NCI-H2107 (cell line): ENCODE data around the gene GPR107.

Experiments used
- DNase-seq: peaks from one replicate; lab custom pipeline; 2025; lab: John Stamatoyannopoulos, UW

GPR107 gene

GRCh38 chr9:130137081-130137640 lies 83.5 kb downstream of the GPR107 start:
- DNase-seq = no peak

DNA sequence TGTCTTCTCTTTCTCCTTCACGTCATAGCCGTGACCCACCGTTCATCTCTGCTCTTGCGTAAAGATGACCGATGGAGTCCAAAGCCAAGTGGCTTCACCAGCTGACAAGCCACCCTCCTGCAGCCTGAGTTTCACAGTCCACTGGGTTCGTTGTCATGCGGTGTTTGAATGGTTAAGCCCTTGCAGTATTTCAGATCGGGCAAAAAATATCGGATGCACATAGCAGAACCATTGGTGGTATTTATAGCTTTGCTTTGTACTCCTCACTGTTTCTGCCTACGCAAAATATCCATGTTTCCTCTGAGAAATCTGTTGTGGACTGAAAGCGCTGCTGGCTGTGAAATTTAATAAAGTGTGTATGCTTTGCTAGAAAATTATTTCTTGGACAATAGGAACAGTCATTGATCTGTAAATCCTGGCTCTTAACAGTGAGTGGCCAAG lies 84.0 kb downstream of the GPR107 start:
- no peak for DNase-seq

DNA sequence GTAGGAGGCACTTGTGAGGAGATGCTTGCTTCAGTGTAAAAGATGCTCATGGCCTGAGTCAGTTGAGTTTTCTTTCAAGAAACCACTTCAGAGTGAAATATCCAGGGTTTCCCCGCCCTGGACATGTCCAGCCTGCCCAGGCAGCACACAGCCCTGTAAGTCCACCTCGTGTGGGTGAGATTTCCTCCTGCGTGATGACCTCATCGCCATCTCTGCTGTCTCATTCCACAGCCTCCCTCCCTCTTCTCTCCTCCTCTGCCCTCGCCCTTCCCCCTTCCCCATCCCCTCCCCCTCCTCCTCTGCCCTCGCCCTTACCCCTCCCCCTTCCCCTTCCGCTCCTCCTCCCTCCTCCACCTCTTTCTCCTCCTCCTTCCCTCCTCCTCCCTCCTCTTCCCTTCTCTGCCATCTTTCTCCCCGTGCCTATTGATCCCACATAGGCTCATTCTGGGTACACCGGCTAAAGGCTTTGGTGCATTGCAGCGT lies 84.5 kb downstream of the GPR107 start:
- no peak for DNase-seq

DNA sequence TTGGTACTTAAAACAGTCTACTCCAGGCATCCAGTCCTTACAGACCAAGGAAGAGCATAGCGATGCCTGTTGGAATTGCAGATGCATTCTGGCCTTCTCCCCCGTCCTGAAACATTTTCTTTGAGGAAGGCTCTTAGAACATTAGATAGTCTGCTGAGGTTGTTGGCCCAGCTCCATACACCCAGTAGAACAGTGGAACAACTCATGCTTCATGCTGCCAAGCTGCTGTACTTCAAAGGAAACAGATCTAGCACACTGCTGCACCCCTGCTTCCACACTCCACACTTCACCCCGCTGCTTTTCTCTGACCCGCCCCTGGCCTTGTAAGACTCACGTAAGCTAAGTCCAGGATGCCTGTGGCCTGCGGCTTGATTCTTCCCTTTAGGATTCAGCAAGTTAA lies 85.1 kb downstream of the GPR107 start:
- no peak for DNase-seq

- peak; percentile 31 for DNase-seq
Observed at GRCh38 chr9:130139251-130139650, 85.5 kb downstream of the GPR107 start.

DNA sequence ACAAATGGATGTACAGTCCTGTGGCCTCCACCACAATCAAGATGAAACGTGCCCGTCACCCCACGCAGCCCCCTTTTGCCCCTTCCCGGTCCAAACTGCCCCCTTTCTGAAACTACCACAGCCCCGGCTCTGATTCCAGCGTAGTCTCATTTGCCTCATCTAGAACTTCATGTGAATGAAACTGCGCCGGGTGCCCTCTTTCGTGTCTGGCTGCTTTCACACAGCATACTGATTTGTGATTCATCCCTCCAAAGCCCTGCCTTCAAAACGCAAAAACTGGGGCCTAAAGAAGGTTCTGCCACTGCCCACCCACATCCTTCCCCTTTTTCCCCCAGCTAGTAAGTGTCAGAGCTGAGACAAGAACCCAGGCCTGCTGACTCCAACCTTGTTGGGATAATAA lies 87.0 kb downstream of the GPR107 start:
- DNase-seq = no peak

DNA sequence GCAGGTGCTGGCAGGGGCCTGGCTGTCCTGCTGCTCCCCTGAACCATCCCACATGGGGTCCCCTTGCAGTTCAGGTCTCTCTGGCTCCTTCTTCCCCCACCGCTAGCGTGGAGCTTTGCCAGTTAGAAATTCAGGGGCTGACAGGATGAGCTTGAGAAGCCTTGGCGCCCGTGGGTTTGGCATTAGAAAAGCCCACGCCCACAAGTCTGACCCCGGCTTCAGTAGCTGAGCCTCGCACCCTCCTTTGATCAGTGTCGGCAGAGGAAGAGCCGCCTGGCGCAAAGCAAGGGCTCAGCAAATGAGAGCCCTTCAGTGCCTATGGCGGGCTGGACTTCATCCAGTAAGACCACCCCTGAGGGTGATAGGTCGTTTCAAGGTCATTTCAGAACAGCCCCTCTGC lies 88.3 kb downstream of the GPR107 start:
- DNase-seq = no peak

DNA sequence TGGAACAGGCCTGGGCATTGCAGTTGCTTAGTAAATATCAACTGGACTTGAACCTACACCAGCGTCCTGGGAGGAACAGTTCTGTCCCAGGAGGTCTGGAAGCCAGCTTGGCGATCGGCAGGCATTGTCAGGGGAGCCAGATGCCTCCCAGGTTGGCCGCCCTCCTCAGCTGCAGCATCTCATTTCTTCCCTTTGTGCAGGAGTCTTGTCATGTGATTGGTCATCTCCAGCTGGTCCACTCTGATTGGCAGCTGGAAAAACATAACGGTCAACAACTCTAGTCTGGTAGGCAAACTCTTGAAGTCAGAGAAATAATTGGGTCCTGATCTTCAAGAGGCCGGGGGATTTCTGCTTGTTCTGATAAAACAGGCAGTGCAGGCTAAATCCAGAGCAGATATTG lies 88.9 kb downstream of the GPR107 start:
- no peak for DNase-seq

- DNase-seq = no peak
Observed at GRCh38 chr9:130143279-130143893, 89.7 kb downstream of the GPR107 start.

DNA sequence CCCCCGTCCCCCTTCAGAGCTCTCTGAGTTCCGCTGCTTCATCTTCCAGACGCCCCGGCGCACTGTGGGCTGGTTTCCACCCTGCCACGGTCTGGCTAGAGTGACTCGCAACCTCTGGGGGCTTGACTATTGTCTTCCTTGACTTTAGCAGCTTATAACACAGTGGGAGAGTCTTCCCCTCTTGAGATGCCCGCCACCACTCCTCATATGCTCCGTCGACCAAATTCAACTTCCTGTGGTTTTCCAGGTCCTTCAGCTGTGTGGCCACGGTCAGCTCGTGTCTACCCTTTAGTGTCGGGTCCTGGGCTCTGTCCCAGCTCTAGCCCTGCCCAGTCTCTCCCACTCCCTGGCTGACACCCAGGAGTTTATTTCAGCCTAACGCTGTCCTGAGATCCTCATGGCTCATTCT lies 90.3 kb downstream of the GPR107 start:
- no peak for DNase-seq

DNA sequence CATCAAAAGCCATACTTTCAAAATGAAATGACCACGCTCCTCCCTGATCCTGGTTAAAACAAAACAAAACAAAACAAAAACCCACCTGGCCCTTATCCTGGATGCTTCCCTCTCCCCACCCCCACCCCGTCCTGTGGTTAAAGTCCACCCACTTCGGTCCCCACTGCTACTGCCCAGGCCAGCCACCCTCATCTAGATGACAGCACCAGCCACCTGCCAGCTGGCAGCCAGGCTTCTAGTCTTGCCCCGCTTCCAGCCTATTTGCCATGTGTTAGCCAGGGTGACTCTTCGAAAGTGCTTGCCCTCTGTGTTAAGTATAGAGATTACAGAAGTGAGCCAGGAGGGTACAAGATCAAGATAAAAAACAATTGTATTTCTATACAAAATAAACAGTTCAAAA lies 91.0 kb downstream of the GPR107 start:
- DNase-seq = no peak

GRCh38 chr9:130145658-130146057 lies 92.0 kb downstream of the GPR107 start:
- no peak for DNase-seq

DNA sequence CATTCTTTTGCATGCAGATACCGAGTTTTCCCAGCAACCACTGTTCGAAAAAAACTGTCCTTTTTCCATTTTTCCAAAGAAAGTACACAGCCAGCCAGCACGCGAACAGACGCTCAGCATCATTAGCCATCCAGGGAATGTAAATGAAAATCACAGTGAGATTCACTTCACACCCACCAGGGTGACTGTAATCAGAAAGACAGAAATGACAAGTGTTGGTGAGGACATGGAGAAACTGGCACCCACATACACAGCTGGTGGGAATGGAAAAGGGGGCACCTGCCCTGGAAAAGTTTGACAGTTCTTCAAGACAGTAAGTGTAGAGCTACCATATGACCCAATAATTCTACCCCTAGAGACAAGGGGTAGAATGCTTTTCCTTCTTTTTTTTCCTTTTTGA lies 93.5 kb downstream of the GPR107 start:
- no peak for DNase-seq

DNA sequence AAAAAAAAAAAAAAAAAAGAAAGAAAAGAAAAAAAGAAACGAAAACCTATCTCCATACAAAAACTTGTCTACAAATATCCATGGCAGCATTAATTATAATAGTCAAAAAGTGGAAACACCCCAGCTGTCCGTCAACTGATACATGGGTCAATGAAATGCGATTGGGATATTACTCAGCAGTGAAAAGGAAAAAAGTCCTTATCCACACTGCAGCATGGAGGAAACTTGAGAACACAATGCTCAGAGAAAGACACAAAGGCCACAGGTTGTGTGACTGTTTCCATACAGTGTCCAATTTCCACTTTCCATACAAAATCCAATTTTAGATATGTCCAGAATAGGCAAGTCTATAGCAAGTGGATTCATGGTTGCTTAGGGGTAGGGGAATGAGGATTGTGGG lies 94.2 kb downstream of the GPR107 start:
- DNase-seq = no peak

DNA sequence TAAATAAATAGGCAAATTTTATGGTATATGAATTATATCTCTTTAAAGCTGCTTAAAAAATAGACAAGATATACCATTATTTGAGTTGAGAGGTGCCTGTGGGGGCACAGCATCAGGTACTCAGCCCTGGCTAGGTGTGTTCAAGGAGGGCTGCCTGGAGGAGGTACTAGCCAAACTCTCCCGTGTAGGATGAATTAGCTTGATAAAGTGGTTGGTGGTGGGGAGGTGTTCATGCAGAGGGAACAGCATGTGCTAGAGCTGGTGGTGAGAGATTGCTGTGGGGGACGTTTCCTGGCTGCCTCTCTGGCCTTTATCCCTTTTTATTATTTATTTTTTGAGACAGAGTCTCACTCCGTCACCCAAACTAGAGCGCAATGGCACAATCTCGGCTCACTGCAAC lies 95.3 kb downstream of the GPR107 start:
- DNase-seq = no peak

DNA sequence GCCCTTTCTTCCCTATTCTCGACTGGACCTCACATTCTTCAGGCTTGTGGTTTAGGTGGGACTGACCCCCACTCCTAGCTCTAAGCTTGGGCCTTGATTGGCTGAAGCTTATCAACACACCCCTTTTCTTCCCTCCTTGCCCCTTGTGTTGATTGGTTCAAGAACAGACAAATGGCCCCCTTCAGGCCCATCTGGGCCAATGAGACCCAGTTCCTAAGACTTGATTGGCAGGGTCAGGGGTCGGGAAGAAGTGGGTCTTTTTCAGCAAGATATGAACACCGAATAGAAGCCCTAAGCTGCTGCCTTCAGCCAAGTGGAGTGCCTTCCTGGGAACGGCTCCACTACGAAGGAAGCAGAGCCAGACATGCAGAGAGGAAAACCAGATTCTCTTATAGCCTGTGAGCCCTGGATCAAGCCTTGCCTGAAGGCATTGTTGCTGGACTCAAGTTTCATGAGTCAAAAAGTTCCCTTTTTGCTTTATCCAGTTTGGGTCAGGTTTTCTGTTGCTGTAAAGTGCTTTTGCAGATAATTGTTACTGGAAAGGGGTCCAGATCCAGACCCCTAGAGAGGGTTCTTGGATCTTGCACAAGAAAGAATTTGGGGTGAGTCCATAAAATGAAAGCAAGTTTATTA lies 96.1 kb downstream of the GPR107 start:
- DNase-seq = no peak

GRCh38 chr9:130150779-130151382 lies 97.2 kb downstream of the GPR107 start:
- DNase-seq = no peak

GRCh38 chr9:130154816-130155215 lies 101.1 kb downstream of the GPR107 start:
- no peak for DNase-seq

DNA sequence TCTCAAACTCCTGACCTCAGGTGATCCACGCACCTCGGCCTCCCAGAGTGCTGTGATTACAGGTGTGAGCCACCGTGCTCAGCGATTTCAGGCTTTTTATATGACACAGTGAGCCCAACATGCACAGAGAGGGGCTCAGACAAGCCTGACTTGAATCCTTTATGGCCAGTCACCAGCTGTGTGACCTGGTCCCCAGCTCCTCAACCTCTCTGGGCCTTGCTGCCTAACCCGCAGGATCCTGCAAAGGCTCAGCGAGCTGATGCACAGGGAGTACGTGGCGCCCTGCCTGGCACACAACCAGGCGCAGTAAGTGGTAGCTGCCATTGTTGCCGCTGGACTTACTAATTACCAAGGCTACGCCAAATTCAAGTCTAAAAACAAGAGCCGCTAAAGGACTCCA lies 101.9 kb downstream of the GPR107 start:
- no peak for DNase-seq

- DNase-seq = no peak
Observed at GRCh38 chr9:130156672-130157071, 103.0 kb downstream of the GPR107 start.

DNA sequence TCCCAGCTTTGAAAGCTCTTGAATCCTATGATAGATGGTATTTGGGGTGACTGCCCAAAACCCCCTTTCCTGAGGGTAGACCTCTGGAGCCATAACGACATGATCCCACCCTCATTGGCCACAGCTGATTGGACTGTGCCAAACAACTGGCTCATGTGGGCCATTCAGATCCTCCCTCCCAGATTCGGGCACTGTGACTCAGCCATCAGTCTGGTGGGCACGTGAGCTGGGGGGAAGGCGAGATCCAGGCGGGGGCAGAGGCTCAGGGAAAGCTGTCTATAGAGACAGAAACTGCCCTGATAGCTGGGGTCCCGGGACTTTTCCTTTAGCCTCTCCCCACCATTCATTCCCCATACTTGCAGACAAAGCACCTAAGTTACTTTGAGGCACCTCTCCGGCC lies 103.4 kb downstream of the GPR107 start:
- DNase-seq = no peak

GRCh38 chr9:130158001-130158400 lies 104.3 kb downstream of the GPR107 start:
- DNase-seq = no peak

- DNase-seq = no peak
Observed at GRCh38 chr9:130159057-130159456, 105.4 kb downstream of the GPR107 start.
